Adipocyte (in vitro differentiated cells): ENCODE results near the gene COG1.
A peak's percentile ranks its signal among the peaks of the same experiment; 100 is the strongest.

Source experiments
- DNase-seq: peaks from one replicate; pipeline ENCODE4 v3.0.0-alpha.2; 2015; ENCODE audit warnings: low read depth
- H3K27me3 ChIP-seq: replicated peaks from 2 replicates; pipeline ENCODE4 v1.7.0; 2013; ENCODE audit warnings: mild to moderate bottlenecking, low read length, moderate library complexity; ENCODE audit not compliant: control insufficient read depth, insufficient read depth
- H3K36me3 ChIP-seq: 2 replicates; pipeline ENCODE4 v1.7.0; 2013; ENCODE audit warnings: low read length, mild to moderate bottlenecking, moderate library complexity; ENCODE audit not compliant: control insufficient read depth, insufficient read depth, severe bottlenecking
- H3K4me1 ChIP-seq: 2 replicates; pipeline ENCODE4 v1.7.0; 2013; ENCODE audit warnings: mild to moderate bottlenecking, low read length, moderate library complexity; ENCODE audit not compliant: control insufficient read depth, insufficient read depth
- H3K4me3 ChIP-seq: 2 replicates; pipeline ENCODE4 v1.7.0; 2013; ENCODE audit warnings: mild to moderate bottlenecking, low read length, moderate library complexity
- H3K9ac ChIP-seq: 2 replicates; pipeline ENCODE4 v1.7.0; 2013; ENCODE audit warnings: mild to moderate bottlenecking, low read length, moderate library complexity
- H3K9me3 ChIP-seq: 2 replicates; pipeline ENCODE4 v1.7.0; 2013; ENCODE audit warnings: mild to moderate bottlenecking, low read length, moderate library complexity; ENCODE audit not compliant: control insufficient read depth

Gene COG1

DNA sequence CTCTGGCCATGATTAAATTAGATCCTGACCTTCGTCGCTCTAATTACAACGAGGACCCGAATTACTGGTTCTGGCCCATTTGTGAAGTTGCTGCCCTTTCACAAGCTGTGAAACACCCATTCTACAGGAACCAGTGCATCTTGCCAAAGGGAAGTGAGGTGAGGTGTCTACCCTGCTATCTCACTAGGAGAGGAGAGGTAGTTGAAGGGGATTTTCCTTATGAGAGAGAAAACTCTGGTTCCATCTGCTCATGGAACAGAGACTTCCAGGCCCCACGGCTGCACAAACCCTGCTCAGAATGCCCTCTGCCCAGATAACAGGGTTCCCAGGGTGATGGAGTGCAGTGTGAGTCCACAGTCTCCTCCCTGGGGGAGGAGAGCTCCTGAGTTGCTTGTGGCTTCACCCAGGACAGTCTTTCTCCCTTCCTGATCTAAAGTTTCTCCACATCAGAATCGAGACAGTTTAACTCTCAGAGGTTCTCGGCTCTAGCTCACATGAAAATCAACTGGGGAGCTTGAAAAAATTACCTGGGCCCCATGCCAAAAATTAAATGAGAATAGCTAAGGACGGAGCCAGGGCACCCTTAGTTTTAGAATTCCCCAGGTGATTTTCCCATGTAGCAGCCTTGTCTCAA, 35.9 kb upstream of the COG1 start:
- H3K9me3 ChIP-seq, result no peaks in the 10 kb centered on the region
- H3K4me1 ChIP-seq, result peaks cover 20% of the 10 kb centered on the region
- H3K36me3 ChIP-seq, result no peaks in the 10 kb centered on the region
- no peak overlapping the region for H3K4me3 ChIP-seq
- no peak for DNase-seq
- no peak overlapping the region for H3K9ac ChIP-seq
- peaks cover 21% of the 10 kb centered on the region for H3K27me3 ChIP-seq

DNA sequence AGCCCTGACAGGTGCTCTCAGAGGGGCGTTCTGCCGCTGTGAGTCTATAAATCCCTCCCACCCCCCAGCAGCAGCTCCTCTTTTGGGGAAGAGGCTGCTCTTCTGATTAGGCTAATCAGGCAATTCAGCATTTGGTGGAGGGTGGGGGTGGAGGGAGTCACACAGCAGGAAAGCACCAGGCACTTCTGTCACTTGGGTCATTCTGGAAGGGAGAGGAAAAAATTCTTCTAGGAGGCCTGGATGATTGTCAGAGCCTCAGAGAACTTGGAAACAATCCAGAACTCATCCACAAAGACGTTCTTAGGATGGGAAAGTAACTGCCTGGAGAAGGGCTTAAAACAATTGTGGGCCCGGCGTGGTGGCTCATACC, 35.3 kb upstream of the COG1 start:
- Histone ChIP-seq H3K27me3 (peaks cover 21% of the 10 kb centered on the region), H3K9ac (no peak overlapping the region), H3K9me3 (no peaks in the 10 kb centered on the region), H3K4me1 (peaks cover 20% of the 10 kb centered on the region), H3K36me3 (no peaks in the 10 kb centered on the region), H3K4me3 (no peak overlapping the region)
- no peak for DNase-seq

DNA sequence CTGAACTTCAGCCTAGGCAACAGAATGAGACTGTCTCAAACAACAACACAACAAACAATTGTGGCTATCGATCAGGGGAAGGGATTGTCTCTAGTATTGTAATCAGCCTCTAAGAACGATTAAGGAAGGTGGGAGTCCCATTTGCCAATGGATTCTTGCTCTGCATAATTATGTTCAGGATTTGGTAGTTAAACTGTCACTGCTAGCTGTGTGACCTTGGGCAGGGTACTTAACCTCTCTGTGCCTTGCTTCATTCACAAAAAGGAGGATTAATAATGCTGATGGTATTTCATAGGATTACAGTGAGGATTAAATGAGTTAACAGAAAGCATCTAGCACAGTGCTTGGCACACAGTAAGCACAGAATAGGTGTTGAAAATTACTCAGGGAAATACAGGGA, 34.7 kb upstream of the COG1 start:
- no peaks in the 10 kb centered on the region for H3K9me3 ChIP-seq
- H3K4me3 ChIP-seq, result no peak overlapping the region
- no peak for DNase-seq
- no peak overlapping the region for H3K9ac ChIP-seq
- no peaks in the 10 kb centered on the region for H3K36me3 ChIP-seq
- H3K27me3 ChIP-seq, result peaks cover 26% of the 10 kb centered on the region
- peaks cover 20% of the 10 kb centered on the region for H3K4me1 ChIP-seq

DNA sequence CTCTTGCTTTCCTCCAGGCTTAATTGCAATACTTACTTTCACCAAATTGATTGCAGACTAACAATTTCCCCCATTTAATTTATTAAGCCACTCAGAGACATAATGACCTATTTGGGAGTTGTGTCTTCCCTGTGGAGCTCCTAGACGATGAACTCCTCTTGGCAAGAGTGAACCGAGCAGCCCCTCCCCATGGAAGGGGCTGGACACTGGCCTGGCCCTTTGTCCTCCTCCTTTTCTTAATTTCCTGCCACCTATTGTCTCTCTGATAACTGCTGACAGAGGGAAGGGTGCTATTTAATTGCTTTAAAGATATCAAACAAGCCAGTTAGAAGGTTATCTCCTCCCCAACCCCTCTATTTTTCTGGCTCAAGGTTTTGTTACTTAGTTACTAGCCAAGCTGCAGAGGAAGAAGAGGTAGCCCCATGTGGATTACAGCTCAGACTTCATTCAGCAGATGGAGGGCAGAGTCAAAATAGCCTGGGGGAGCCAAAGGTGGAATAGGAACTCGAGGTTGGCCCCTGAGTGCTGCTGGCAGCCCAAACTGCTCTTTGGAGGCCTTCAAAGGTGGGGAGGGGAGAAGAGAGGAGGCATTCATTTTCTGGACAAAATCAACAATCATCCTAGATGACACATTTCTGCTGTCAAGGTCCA, 31.8 kb upstream of the COG1 start:
- H3K36me3 ChIP-seq, result no peaks in the 10 kb centered on the region
- H3K9me3 ChIP-seq, result no peaks in the 10 kb centered on the region
- H3K9ac ChIP-seq, result no peak overlapping the region
- peaks cover 32% of the 10 kb centered on the region for H3K4me1 ChIP-seq
- H3K4me3 ChIP-seq, result no peak overlapping the region
- peaks cover 43% of the 10 kb centered on the region for H3K27me3 ChIP-seq
- no peak for DNase-seq

DNA sequence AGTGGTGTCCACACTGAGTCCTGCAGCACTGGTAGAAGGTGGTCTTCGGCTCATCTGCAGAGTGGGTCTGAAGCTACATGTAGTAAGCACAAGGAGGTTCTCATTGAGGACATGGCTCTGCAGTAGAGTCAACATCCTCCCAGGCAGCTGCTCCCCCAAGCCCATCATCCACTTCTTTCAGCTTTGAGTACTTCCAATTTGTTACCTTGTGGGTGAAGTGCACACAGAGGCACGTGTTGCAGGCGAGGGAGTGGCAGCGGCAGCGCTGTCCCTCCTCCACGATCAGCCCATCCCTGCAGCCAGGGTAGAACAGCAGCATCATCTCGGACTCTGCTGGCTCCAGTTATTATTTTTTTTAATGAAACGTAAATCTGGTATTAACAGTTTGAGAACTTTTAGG, 29.8 kb upstream of the COG1 start:
- Histone ChIP-seq H3K27me3 (peaks cover 50% of the 10 kb centered on the region), H3K36me3 (no peaks in the 10 kb centered on the region), H3K9me3 (no peaks in the 10 kb centered on the region), H3K9ac (no peak overlapping the region), H3K4me3 (no peak overlapping the region), H3K4me1 (peaks cover 24% of the 10 kb centered on the region)
- no peak for DNase-seq

DNA sequence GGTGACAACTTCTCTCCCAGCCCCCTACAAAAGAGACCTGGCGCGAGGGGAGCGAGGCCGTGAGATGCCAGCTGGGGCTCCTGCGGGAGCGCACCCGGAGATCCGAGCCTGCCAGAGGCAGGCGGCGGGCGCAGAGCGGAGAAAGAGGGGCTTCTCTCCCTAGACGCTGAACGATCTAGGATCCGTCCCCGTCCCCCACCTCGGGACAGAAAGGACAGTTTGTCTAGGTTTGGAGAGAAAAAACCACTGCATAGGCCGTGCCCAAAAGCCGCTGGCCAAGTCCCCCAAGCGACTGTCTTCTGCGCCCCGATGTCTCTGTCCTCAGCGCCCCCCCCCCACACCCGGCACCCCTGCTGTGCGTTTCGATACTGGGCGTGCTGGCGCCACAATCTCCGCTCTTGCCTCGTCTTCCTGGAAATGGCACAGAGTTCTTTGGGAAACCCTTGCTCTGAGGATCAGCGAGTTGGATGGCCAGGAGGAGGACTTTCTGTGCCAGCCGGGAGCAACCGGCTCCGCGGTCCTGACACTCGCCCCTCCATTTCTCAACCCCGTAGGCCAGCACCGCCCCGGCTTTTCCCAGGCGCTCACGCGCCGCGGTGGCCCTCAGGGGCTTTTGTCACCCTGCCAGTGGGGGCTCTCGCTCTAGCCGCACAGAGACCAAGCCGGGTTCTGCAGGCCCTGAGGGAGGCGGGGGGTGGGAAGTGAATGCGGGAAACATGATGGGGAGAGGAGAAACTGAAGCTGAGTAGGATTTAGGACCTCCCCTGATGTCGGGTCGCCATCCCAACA, 27.0 kb upstream of the COG1 start:
- H3K36me3 ChIP-seq, result no peaks in the 10 kb centered on the region
- H3K27me3 ChIP-seq, result peaks cover 54% of the 10 kb centered on the region
- no peaks in the 10 kb centered on the region for H3K9me3 ChIP-seq
- peak; percentile 46 for DNase-seq
- H3K9ac ChIP-seq, result peak overlapping the region; percentile 12
- peaks cover 20% of the 10 kb centered on the region for H3K4me1 ChIP-seq
- H3K4me3 ChIP-seq, result peak overlapping the region; percentile 79

DNA sequence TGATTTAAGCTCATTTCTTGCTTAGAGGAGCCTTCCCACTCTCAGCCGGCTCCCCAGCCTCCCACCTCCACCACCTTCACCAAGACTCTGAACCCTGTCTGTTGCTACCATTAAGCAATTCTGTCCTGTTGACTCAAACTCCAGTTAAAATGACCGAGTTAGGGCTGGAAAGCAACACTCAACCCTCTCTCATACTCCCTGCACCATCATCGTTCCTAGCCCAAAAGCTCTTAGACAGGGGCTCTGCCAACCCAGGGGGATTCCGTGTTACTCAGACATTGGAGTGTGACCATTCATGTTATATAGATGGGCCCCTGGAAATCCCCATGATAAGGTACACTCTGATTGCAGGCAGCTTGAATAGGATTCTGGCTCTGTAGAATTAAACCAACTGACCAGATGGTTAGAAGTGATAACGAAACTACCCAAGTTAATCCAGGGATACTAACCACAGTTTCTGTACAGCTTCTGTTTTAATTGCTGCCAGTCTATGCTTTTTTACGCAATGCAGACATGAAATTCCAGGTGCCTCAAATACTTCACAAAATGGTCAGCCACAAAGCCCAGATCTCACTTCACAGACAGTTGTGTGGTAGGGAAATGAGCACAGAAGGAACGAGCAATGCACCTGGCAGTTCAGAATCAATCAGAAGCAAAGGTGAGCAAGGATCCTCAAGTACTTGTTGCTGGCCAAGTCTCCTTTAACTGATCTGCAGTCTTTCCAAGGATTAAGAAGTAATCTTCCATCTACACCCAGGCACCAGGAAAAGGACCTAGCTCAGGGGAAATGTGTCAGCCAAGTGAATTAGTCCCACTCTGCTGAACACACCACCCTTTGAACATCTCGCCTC, 25.9 kb upstream of the COG1 start:
- no peak overlapping the region for H3K9ac ChIP-seq
- H3K36me3 ChIP-seq, result no peaks in the 10 kb centered on the region
- H3K27me3 ChIP-seq, result peaks cover 44% of the 10 kb centered on the region
- H3K4me3 ChIP-seq, result peak overlapping the region; percentile 79
- no peak for DNase-seq
- peaks cover 20% of the 10 kb centered on the region for H3K4me1 ChIP-seq
- no peaks in the 10 kb centered on the region for H3K9me3 ChIP-seq

DNA sequence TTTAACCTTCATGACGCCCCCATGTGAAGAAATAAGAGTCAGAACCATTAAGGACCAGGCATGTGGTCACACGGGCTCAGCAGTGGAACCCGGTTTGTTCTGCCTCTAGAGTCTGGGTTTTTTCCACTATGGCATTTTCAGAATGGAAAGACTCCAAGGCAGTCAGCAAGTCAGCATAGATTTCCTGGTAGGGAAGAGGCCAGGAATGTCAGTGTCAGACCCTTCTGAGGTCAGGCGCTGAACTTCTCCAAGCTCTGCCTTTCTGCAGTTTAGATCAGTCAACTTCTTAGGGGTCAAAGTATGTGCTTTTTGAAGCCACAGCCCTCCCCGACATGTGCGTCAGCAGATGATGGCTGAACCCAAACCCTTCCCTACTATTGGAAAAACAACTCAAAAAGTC, 24.2 kb upstream of the COG1 start:
- Histone ChIP-seq H3K4me1 (peaks cover 20% of the 10 kb centered on the region), H3K9ac (no peak overlapping the region), H3K4me3 (no peak overlapping the region), H3K36me3 (no peaks in the 10 kb centered on the region), H3K27me3 (peaks cover 33% of the 10 kb centered on the region), H3K9me3 (no peaks in the 10 kb centered on the region)
- no peak for DNase-seq

DNA sequence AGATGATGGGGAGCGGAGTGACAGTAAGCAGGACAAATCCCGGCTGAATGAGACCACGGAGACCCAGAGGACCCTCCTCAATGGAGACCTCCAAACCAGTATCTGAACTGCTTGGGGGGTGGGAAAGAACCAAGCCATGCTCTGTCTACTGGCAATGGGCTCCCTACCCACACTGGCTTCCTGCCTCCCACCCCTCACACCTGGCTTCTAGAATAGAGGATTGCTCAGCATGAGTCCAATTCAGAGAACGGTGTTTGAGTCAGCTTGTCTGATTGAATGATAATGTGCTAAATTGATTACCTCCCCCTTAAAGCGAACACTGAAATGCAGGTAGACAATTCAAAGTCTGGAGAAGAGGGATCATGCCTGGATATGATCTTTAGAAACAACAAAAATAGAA, 22.5 kb upstream of the COG1 start:
- Histone ChIP-seq H3K9ac (no peak overlapping the region), H3K4me1 (peaks cover 11% of the 10 kb centered on the region), H3K36me3 (no peaks in the 10 kb centered on the region), H3K4me3 (no peak overlapping the region), H3K9me3 (no peaks in the 10 kb centered on the region), H3K27me3 (peaks cover 24% of the 10 kb centered on the region)
- no peak for DNase-seq

DNA sequence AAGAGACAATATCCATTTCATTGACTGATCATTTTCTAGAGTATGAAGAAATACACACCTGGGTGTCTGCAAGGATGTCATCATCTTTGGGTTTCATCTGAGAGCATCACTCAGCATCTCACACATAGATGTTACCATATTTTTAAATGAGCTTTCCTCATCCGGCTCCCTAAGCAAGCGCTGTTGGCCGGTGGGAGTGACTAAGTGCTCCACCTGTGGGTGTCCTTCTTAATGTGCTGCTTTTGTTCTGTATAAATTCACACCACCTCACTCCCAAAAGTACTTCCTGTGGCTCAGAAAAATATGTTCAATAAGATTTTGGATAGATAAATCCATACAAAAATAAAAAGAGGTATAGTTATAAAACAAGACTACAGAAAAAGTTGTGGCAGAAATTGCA, 20.6 kb upstream of the COG1 start:
- Histone ChIP-seq H3K9me3 (no peaks in the 10 kb centered on the region), H3K27me3 (peaks cover 21% of the 10 kb centered on the region), H3K4me3 (no peak overlapping the region), H3K9ac (no peak overlapping the region), H3K36me3 (no peaks in the 10 kb centered on the region), H3K4me1 (no peaks in the 10 kb centered on the region)
- no peak for DNase-seq

DNA sequence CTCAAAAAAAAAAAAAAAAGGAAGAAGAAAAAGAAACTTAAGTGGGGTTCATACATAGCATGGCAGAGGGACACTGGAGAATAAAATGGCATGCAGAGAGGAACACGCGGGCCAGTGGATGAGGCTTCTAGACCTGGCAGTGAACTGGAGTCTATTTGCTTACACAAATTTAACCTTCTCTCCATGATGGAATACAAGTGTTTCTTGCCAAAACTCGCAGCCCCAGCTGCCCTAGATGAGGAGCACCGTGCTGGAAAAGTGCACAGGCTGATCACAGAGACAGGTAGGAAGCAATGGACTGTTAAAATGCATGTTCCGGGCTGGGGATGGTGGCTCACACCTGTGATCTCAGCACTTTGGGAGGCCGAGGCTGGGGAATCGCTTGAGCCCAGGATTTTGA, 18.7 kb upstream of the COG1 start:
- H3K27me3 ChIP-seq, result peaks cover 6% of the 10 kb centered on the region

More for the DNA sequence above, 18.7 kb upstream of the COG1 start:
- H3K4me3 ChIP-seq, result no peak overlapping the region
- DNase-seq, result no peak
- H3K9me3 ChIP-seq, result no peaks in the 10 kb centered on the region
- H3K36me3 ChIP-seq, result no peaks in the 10 kb centered on the region
- no peak overlapping the region for H3K9ac ChIP-seq
- no peaks in the 10 kb centered on the region for H3K4me1 ChIP-seq
